IMR-90 (cell line): ENCODE measurements around the gene SCAMP2. TPM values are rescaled to one million over a fixed set of nuclear protein-coding genes. Genes with fewer than 3 reads are reported as not detected.

Experiments
- ATAC-seq: fragments of 200-7000 bp; cut with Tn5 transposase; 2 replicates; pipeline ENCODE4 v1.9.1; 2020; ENCODE audit warnings: low read depth, mild to moderate bottlenecking, moderate library complexity
- BruUV-seq: library from RNA; stranded (reverse); fragments of 400-500 nt; replicated peaks from 2 replicates; lab custom pipeline; 2021; lab: Mats Ljungman, UMichigan
- CTCF ChIA-PET: fragments of 300-600 bp; formaldehyde crosslinking; extraction: SDS; loops from one replicate; lab custom pipeline; 2021; ENCODE audit warnings: antibody characterized with exemption; lab: Yijun Ruan, JAX
- POLR2A ChIA-PET: fragments of 300-600 bp; sonication (Branson Sonifier 250); formaldehyde crosslinking; loops from one replicate; lab custom pipeline; 2022; ENCODE audit warnings: antibody characterized with exemption; ENCODE audit not compliant: unreplicated experiment; lab: Charles Lee
- DNase-seq: peaks from one replicate; pipeline ENCODE4 v3.0.0; 2013
- H2AFZ ChIP-seq: replicated peaks from 2 replicates; pipeline ENCODE3; 2013; ENCODE audit warnings: low read length, mild to moderate bottlenecking; ENCODE audit not compliant: poor library complexity
- H2AK5ac ChIP-seq: 2 replicates; pipeline ENCODE4 v1.6.1; 2013; ENCODE audit warnings: low read depth, low read length, inconsistent platforms
- H2AK9ac ChIP-seq: replicated peaks from 2 replicates; pipeline ENCODE3; 2013; ENCODE audit warnings: mild to moderate bottlenecking, low read depth, low read length, moderate library complexity; ENCODE audit not compliant: poor library complexity
- H2BK120ac ChIP-seq: 2 replicates; pipeline ENCODE4 v1.6.1; 2013; ENCODE audit warnings: low read depth, low read length, inconsistent platforms
- H2BK15ac ChIP-seq: 3 replicates; pipeline ENCODE4 v1.6.1; 2013; ENCODE audit warnings: low read depth, low read length, inconsistent platforms
- H2BK20ac ChIP-seq: 2 replicates; pipeline ENCODE4 v1.6.1; 2013; ENCODE audit warnings: low read depth, mild to moderate bottlenecking, inconsistent platforms, low read length, moderate library complexity
- H2BK5ac ChIP-seq: 2 replicates; pipeline ENCODE4 v1.6.1; 2013; ENCODE audit warnings: mild to moderate bottlenecking, low read depth, low read length, inconsistent platforms; ENCODE audit not compliant: poor library complexity, severe bottlenecking
- H3K14ac ChIP-seq: replicated peaks from 2 replicates; pipeline ENCODE4 v1.6.1; 2013; ENCODE audit warnings: low read depth, low read length, inconsistent platforms
- H3K18ac ChIP-seq: 2 replicates; pipeline ENCODE4 v1.6.1; 2013; ENCODE audit warnings: low read depth, low read length, control low read depth
- H3K23ac ChIP-seq: 2 replicates; pipeline ENCODE4 v1.6.1; 2013; ENCODE audit warnings: low read depth, low read length, inconsistent platforms
- H3K27ac ChIP-seq: 2 replicates; pipeline ENCODE4 v1.5.1; 2013; ENCODE audit warnings: mild to moderate bottlenecking, control low read depth, low read length; ENCODE audit not compliant: insufficient read depth
- H3K27me3 ChIP-seq: 2 replicates; pipeline ENCODE4 v1.6.1; 2013; ENCODE audit warnings: low read length; ENCODE audit not compliant: control insufficient read depth, insufficient read depth
- H3K36me3 ChIP-seq: 2 replicates; pipeline ENCODE4 v1.6.1; 2013; ENCODE audit warnings: low read length, mixed read lengths; ENCODE audit not compliant: control insufficient read depth, insufficient read depth
- H3K4ac ChIP-seq: 2 replicates; pipeline ENCODE4 v1.6.1; 2013; ENCODE audit warnings: low read depth, low read length, inconsistent platforms
- H3K4me1 ChIP-seq: 2 replicates; pipeline ENCODE4 v1.6.1; 2013; ENCODE audit warnings: low read length, mixed read lengths; ENCODE audit not compliant: control insufficient read depth, insufficient read depth
- H3K4me2 ChIP-seq: 2 replicates; pipeline ENCODE4 v1.6.1; 2013; ENCODE audit warnings: low read depth, mild to moderate bottlenecking, control low read depth, low read length, moderate library complexity
- H3K4me3 ChIP-seq: 2 replicates; pipeline ENCODE4 v1.5.1; 2013; ENCODE audit warnings: low read depth, mild to moderate bottlenecking, control low read depth, low read length, moderate library complexity; ENCODE audit not compliant: insufficient read depth
- H3K56ac ChIP-seq: 2 replicates; pipeline ENCODE4 v1.6.1; 2013; ENCODE audit warnings: low read length, inconsistent platforms; ENCODE audit not compliant: insufficient read depth; ENCODE audit errors: extremely low read depth
- H3K79me1 ChIP-seq, 2 experiments: 2 replicates each; pipeline ENCODE4 v1.6.1; 2013; ENCODE audit warnings: low read length in 2 of 2, inconsistent platforms in 1 of 2, low read depth in 1 of 2
- H3K9ac ChIP-seq: 2 replicates; pipeline ENCODE4 v1.6.1; 2013; ENCODE audit warnings: low read depth, low read length, control low read depth
- H3K9me1 ChIP-seq: 2 replicates; pipeline ENCODE4 v1.6.1; 2013; ENCODE audit warnings: low read length, inconsistent platforms; ENCODE audit not compliant: insufficient read depth
- H3K9me3 ChIP-seq: 2 replicates; pipeline ENCODE4 v1.6.1; 2013; ENCODE audit warnings: low read length; ENCODE audit not compliant: control insufficient read depth, insufficient read depth
- H4K20me1 ChIP-seq: 2 replicates; pipeline ENCODE4 v1.6.1; 2013; ENCODE audit warnings: low read length, inconsistent platforms; ENCODE audit not compliant: insufficient read depth
- H4K5ac ChIP-seq: 2 replicates; pipeline ENCODE4 v1.6.1; 2013; ENCODE audit warnings: mild to moderate bottlenecking, low read depth, low read length, control low read depth
- H4K8ac ChIP-seq, 2 experiments: 2 replicates each; pipeline ENCODE4 v1.6.1; 2013; ENCODE audit warnings: low read depth in 2 of 2, low read length in 2 of 2, control low read depth in 1 of 2, inconsistent platforms in 1 of 2
- H4K91ac ChIP-seq: 2 replicates; pipeline ENCODE4 v1.6.1; 2013; ENCODE audit warnings: low read depth, low read length, inconsistent platforms; ENCODE audit not compliant: insufficient read depth
- BHLHE40 ChIP-seq: fragments of 150-350 bp; IDR thresholded peaks from 2 replicates; pipeline ENCODE4 v1.6.1; 2016; ENCODE audit warnings: mild to moderate bottlenecking, low read depth, low read length
- CEBPB ChIP-seq: IDR thresholded peaks from 2 replicates; pipeline ENCODE4 v1.6.1; 2012; ENCODE audit warnings: low read depth, low read length, improper control_type of control experiment
- CHD1 ChIP-seq: IDR thresholded peaks from 2 replicates; pipeline ENCODE4 v1.6.1; 2012; ENCODE audit warnings: low read depth, low read length, improper control_type of control experiment
- FOS ChIP-seq: fragments of 150-350 bp; IDR thresholded peaks from 2 replicates; pipeline ENCODE4 v1.6.1; 2016; ENCODE audit warnings: low read depth, low read length
- MAFK ChIP-seq: IDR thresholded peaks from 2 replicates; pipeline ENCODE4 v1.6.1; 2012; ENCODE audit warnings: low read depth, low read length, improper control_type of control experiment
- MAZ ChIP-seq: IDR thresholded peaks from 2 replicates; pipeline ENCODE4 v1.6.1; 2012; ENCODE audit warnings: low read depth, mild to moderate bottlenecking, low read length, improper control_type of control experiment, moderate library complexity, borderline replicate concordance
- MXI1 ChIP-seq: IDR thresholded peaks from 2 replicates; pipeline ENCODE4 v1.6.1; 2012; ENCODE audit warnings: low read depth, mild to moderate bottlenecking, low read length, moderate library complexity, borderline replicate concordance
- NFE2L2 ChIP-seq: fragments of 150-350 bp; IDR thresholded peaks from 2 replicates; pipeline ENCODE4 v1.6.1; 2016; ENCODE audit warnings: low read depth, mild to moderate bottlenecking, low read length
- POLR2A ChIP-seq: IDR thresholded peaks from 2 replicates; pipeline ENCODE4 v1.6.1; 2012; ENCODE audit warnings: mild to moderate bottlenecking, low read depth, low read length
- RAD21 ChIP-seq: IDR thresholded peaks from 2 replicates; pipeline ENCODE4 v1.6.1; 2012; ENCODE audit warnings: low read length, improper control_type of control experiment
- RCOR1 ChIP-seq: IDR thresholded peaks from 2 replicates; pipeline ENCODE4 v1.6.1; 2012; ENCODE audit warnings: mild to moderate bottlenecking, low read length, improper control_type of control experiment; ENCODE audit not compliant: insufficient replicate concordance
- RFX5 ChIP-seq: IDR thresholded peaks from 2 replicates; pipeline ENCODE4 v1.8.0; 2012; ENCODE audit warnings: low read depth, mild to moderate bottlenecking, low read length, moderate library complexity
- SMC3 ChIP-seq: fragments of 150-350 bp; IDR thresholded peaks from 2 replicates; pipeline ENCODE4 v1.6.1; 2016; ENCODE audit warnings: low read depth, mild to moderate bottlenecking, antibody characterized with exemption, low read length, moderate library complexity
- WGBS, 2 experiments: methylation state at CpG; one replicate each; pipeline versions ENCODE4 v1.1.5 to v1.1.7; 2013; ENCODE audit warnings: missing lambda C conversion rate in 2 of 2; ENCODE audit not compliant: insufficient read length in 1 of 2; ENCODE audit errors: extremely low coverage in 2 of 2; 5-methylcytosine and 5-hydroxymethylcytosine counted together
- dilution Hi-C: fragments of 300-500 bp; cut with HindIII; formaldehyde crosslinking; loops from one replicate; pipeline ENCODE4 v1.14.3; 2018; ENCODE audit warnings: low sequenced_read_pairs; ENCODE audit not compliant: unreplicated experiment
- in situ Hi-C: fragments of 300-500 bp; cut with MboI; formaldehyde crosslinking; loops from 3 replicates; pipeline ENCODE4 v1.14.3; 2019; ENCODE audit warnings: low sequenced_read_pairs, inconsistent platforms, mixed read lengths
- intact Hi-C: fragments of 100-400 bp; cut with micrococcal nuclease; formaldehyde crosslinking; loops from 2 replicates; pipeline ENCODE4 v1.10.0; 2022
- polyA plus RNA-seq, 3 experiments: library from polyadenylated mRNA; depleted of rRNA; stranded (reverse); fragments of >200 nt; gene quantifications; 2 replicates each; pipeline ENCODE4 v1.2.3, GENCODE V29; 2012; ENCODE audit warnings: low replicate concordance in 1 of 3
- total RNA-seq: library from RNA; depleted of rRNA; stranded (reverse); fragments of >200 nt; gene quantifications from 2 replicates; pipeline ENCODE4 v1.2.3, GENCODE V29; 2012
- TF ChIP-seq, protein P1 (sequence below): conservative IDR thresholded peaks from 2 replicates; pipeline ENCODE4 v1.5.1; 2012; ENCODE audit warnings: mild to moderate bottlenecking, low read depth, low read length, improper control_type of control experiment
- TF ChIP-seq, protein P2 (sequence below): fragments of 150-350 bp; IDR thresholded peaks from 2 replicates; pipeline ENCODE4 v1.6.1; 2016; ENCODE audit warnings: low read depth, mild to moderate bottlenecking, low read length, moderate library complexity, borderline replicate concordance
- TF ChIP-seq, protein P3 (sequence below): fragments of 150-350 bp; IDR thresholded peaks from 2 replicates; pipeline ENCODE4 v1.6.1; 2017; ENCODE audit warnings: mild to moderate bottlenecking, antibody characterized with exemption, low read length, low read depth

SCAMP2 gene
- total and polyA plus RNA-seq, 2 of the 4 experiments (the other 2 are of a cell fraction), result 25.8 to 111 TPM

DNA sequence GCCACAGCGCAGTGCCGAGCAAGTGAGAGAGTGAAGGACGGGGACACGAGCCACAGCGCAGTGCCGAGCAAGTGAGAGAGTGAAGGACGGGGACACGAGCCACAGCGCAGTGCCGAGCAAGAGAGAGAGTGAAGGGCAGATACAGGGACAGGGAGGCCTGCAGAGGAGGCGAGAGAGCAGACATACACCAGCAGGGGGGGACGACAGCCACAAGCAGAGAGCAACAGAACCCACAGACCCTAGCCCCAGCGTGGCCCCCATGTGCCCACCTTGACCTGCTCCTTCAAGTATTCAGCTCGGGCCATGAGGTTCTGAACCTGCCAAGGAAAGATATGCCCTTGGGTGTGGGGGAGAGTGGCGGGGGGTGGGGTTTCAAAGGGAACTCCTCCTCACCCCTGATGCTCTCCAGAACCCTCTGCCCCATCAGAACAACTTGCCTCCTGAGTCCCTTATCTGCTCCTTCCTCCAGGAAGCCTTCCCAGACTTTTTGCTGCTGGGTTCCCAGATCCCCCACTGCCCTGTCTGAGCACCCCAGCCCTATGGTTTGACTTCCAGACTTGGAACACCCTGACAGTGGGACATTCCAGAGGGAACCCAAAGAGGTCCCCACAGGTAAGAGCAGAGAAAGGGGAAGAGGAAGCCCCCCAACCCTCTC, 35.6 kb downstream of the SCAMP2 start:
- Histone ChIP-seq H2BK5ac (no peak overlapping the region), H3K4me1 (peaks cover 4% of the 10 kb centered on the region; the same call in 1 of the 2 replicates), H3K27ac (no peak overlapping the region), H4K20me1 (no peaks in the 10 kb centered on the region), H3K9ac (no peak overlapping the region), H4K91ac (no peak overlapping the region), H2AK9ac (no peak overlapping the region), H4K8ac (no peak overlapping the region), H3K9me1 (no peaks in the 10 kb centered on the region), H2BK120ac (no peak overlapping the region), H2AFZ (no peak overlapping the region), H3K9me3 (no peaks in the 10 kb centered on the region), H3K27me3 (no peaks in the 10 kb centered on the region), H2AK5ac (no peak overlapping the region), H3K18ac (no peak overlapping the region), H2BK20ac (no peak overlapping the region), H3K56ac (no peak overlapping the region), H3K14ac (no peak overlapping the region), H3K4ac (no peak overlapping the region), H3K4me2 (no peak overlapping the region), H3K4me3 (no peak overlapping the region), H3K36me3 (peaks cover 3% of the 10 kb centered on the region; the same call in 1 of the 2 replicates), H2BK15ac (no peak overlapping the region), H3K79me1 (peaks cover 0 to 12% of the 10 kb centered on the region in 2 experiments; a peak in 1 of 4 replicates), H4K5ac (no peak overlapping the region), H3K23ac (no peak overlapping the region)
- dilution Hi-C loops (no loop called here), intact Hi-C loops (no loop called here), in situ Hi-C loops (no loop called here)
- no TSS peak for BruUV-seq
- no peak for DNase-seq
- ChIA-PET CTCF (no interaction called here), POLR2A (no interaction called here)
- no peak for TF ChIP-seq SMC3
- no peak for TF ChIP-seq BHLHE40
- TF ChIP-seq, protein P1, sequence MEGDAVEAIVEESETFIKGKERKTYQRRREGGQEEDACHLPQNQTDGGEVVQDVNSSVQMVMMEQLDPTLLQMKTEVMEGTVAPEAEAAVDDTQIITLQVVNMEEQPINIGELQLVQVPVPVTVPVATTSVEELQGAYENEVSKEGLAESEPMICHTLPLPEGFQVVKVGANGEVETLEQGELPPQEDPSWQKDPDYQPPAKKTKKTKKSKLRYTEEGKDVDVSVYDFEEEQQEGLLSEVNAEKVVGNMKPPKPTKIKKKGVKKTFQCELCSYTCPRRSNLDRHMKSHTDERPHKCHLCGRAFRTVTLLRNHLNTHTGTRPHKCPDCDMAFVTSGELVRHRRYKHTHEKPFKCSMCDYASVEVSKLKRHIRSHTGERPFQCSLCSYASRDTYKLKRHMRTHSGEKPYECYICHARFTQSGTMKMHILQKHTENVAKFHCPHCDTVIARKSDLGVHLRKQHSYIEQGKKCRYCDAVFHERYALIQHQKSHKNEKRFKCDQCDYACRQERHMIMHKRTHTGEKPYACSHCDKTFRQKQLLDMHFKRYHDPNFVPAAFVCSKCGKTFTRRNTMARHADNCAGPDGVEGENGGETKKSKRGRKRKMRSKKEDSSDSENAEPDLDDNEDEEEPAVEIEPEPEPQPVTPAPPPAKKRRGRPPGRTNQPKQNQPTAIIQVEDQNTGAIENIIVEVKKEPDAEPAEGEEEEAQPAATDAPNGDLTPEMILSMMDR, result no peak
- TF ChIP-seq FOS, result no peak
- TF ChIP-seq, protein P2, sequence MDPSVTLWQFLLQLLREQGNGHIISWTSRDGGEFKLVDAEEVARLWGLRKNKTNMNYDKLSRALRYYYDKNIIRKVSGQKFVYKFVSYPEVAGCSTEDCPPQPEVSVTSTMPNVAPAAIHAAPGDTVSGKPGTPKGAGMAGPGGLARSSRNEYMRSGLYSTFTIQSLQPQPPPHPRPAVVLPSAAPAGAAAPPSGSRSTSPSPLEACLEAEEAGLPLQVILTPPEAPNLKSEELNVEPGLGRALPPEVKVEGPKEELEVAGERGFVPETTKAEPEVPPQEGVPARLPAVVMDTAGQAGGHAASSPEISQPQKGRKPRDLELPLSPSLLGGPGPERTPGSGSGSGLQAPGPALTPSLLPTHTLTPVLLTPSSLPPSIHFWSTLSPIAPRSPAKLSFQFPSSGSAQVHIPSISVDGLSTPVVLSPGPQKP, result no peak
- no peak for TF ChIP-seq RFX5
- no peak for TF ChIP-seq RCOR1
- TF ChIP-seq MXI1, result no peak
- TF ChIP-seq, protein P3, sequence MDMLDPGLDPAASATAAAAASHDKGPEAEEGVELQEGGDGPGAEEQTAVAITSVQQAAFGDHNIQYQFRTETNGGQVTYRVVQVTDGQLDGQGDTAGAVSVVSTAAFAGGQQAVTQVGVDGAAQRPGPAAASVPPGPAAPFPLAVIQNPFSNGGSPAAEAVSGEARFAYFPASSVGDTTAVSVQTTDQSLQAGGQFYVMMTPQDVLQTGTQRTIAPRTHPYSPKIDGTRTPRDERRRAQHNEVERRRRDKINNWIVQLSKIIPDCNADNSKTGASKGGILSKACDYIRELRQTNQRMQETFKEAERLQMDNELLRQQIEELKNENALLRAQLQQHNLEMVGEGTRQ, result no peak
- no peak for TF ChIP-seq MAFK
- TF ChIP-seq CEBPB, result no peak
- no peak for TF ChIP-seq RAD21
- no peak for TF ChIP-seq CHD1
- no peak for TF ChIP-seq NFE2L2
- no peak for TF ChIP-seq POLR2A
- no peak for TF ChIP-seq MAZ
- ATAC-seq, result no peak
- 72% methylated on average over 10 of the region's 15 CpGs; no CpG with 5 or more reads in 1 of the 2 experiments for WGBS, 2 experiments
